Measurements from ENCODE around the gene FPR2. TPM values are rescaled to one million over a fixed set of nuclear protein-coding genes. Genes with fewer than 3 reads are reported as not detected.

The FPR2 gene
- total and polyA plus RNA-seq, 9 of the 15 experiments (the other 6 are each of a cell fraction or from before 2014, with no cell fraction given) = 0.03 to 0.15 (median 0.07) TPM; not detected in 6

DNA sequence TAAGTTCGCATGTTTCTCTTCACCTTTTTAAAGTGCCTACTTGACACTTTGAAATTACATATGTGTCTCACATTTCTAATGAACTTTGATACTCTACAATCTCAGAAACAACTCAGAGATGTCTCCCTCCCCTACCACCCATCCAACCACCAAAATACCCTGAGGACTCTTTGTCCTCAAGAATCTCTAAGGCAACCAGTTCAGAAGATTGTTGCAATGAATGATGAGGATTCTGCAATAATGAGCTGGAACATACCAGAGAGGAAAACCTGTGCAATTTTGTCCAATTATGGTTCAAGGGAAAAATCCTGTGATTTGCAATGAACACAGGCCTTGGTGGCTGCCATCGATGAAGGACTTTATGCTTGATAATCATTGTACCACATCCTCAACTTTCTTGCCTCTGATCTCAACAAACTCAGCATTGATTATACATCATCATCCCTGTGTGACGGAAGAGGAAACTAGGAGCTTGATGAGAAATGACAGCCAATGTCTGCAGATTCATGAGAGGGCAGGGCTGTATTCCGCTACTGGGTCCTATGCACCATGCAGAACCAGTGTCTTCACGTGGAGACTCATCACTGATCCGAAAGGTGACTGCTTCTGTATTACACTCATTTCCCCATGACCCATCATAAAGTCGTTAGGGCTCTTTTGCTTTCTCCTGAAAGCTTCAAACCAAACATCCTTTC lies 10.4 kb upstream of the FPR2 start:
- H3K36me3 ChIP-seq (ENCODE audit: control insufficient read depth, insufficient read depth, low read length) = no peaks in the 10 kb centered on the region
- no peaks in the 10 kb centered on the region for H3K9me1 ChIP-seq (ENCODE audit: control insufficient read depth, insufficient read depth, low read length)
- intact Hi-C loops (cut with micrococcal nuclease) (no loop called here), in situ Hi-C loops (cut with MboI) (no loop called here)
- H3K4me2 ChIP-seq (ENCODE audit: insufficient read depth, low read length) = no peak overlapping the region
- H4K20me1 ChIP-seq (replicated peaks; ENCODE audit: control insufficient read depth, insufficient read depth, low read length) = no peaks in the 10 kb centered on the region
- no peaks in the 10 kb centered on the region for H3K79me2 ChIP-seq (ENCODE audit: control insufficient read depth, insufficient read depth, low read length)
- TF ChIP-seq, protein P1, sequence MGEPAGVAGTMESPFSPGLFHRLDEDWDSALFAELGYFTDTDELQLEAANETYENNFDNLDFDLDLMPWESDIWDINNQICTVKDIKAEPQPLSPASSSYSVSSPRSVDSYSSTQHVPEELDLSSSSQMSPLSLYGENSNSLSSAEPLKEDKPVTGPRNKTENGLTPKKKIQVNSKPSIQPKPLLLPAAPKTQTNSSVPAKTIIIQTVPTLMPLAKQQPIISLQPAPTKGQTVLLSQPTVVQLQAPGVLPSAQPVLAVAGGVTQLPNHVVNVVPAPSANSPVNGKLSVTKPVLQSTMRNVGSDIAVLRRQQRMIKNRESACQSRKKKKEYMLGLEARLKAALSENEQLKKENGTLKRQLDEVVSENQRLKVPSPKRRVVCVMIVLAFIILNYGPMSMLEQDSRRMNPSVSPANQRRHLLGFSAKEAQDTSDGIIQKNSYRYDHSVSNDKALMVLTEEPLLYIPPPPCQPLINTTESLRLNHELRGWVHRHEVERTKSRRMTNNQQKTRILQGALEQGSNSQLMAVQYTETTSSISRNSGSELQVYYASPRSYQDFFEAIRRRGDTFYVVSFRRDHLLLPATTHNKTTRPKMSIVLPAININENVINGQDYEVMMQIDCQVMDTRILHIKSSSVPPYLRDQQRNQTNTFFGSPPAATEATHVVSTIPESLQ (CRISPR knock-in tag; IDR thresholded peaks at IDR 0.05) = no peak
- no peak for TF ChIP-seq SAFB2 (IDR thresholded peaks at IDR 0.05; ENCODE audit: borderline replicate concordance, low read depth, low read length, severe bottlenecking)
- TF ChIP-seq, protein P2, sequence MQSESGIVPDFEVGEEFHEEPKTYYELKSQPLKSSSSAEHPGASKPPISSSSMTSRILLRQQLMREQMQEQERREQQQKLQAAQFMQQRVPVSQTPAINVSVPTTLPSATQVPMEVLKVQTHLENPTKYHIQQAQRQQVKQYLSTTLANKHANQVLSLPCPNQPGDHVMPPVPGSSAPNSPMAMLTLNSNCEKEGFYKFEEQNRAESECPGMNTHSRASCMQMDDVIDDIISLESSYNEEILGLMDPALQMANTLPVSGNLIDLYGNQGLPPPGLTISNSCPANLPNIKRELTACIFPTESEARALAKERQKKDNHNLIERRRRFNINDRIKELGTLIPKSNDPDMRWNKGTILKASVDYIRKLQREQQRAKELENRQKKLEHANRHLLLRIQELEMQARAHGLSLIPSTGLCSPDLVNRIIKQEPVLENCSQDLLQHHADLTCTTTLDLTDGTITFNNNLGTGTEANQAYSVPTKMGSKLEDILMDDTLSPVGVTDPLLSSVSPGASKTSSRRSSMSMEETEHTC (IDR thresholded peaks at IDR 0.05) = no peak
- no peak for TF ChIP-seq MCM2 (IDR thresholded peaks at IDR 0.05; ENCODE audit: low read depth)
- TF ChIP-seq, protein P3, sequence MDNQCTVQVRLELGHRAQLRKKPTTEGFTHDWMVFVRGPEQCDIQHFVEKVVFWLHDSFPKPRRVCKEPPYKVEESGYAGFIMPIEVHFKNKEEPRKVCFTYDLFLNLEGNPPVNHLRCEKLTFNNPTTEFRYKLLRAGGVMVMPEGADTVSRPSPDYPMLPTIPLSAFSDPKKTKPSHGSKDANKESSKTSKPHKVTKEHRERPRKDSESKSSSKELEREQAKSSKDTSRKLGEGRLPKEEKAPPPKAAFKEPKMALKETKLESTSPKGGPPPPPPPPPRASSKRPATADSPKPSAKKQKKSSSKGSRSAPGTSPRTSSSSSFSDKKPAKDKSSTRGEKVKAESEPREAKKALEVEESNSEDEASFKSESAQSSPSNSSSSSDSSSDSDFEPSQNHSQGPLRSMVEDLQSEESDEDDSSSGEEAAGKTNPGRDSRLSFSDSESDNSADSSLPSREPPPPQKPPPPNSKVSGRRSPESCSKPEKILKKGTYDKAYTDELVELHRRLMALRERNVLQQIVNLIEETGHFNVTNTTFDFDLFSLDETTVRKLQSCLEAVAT (IDR thresholded peaks at IDR 0.05) = no peak
- TF ChIP-seq CHCHD3 (CRISPR knock-in tag; IDR thresholded peaks at IDR 0.05) = no peak
- no peak for TF ChIP-seq MXI1 (IDR thresholded peaks at IDR 0.05; ENCODE audit: low read depth, low read length)
- TF ChIP-seq KLF16 (IDR thresholded peaks at IDR 0.05) = no peak
- TF ChIP-seq ZNF197 (CRISPR knock-in tag; IDR thresholded peaks at IDR 0.05; ENCODE audit: low read depth) = no peak
- TF ChIP-seq, protein P4, sequence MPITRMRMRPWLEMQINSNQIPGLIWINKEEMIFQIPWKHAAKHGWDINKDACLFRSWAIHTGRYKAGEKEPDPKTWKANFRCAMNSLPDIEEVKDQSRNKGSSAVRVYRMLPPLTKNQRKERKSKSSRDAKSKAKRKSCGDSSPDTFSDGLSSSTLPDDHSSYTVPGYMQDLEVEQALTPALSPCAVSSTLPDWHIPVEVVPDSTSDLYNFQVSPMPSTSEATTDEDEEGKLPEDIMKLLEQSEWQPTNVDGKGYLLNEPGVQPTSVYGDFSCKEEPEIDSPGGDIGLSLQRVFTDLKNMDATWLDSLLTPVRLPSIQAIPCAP (CRISPR knock-in tag; IDR thresholded peaks at IDR 0.05; ENCODE audit: borderline replicate concordance) = no peak
- TF ChIP-seq ZNF224 (CRISPR knock-in tag; IDR thresholded peaks at IDR 0.05) = no peak
- TF ChIP-seq ZKSCAN1 (IDR thresholded peaks at IDR 0.05; ENCODE audit: low read depth, low read length) = no peak
- DNase-seq (ENCODE audit: extremely low read depth in 1 of 4, low spot score in 3 of 4) = no peak
- H3K27ac ChIP-seq (ENCODE audit: extremely low read depth, low read depth, low read length) = no peak overlapping the region
- no peak for FAIRE-seq
- peaks cover 0 to 9% of the 10 kb centered on the region in 2 experiments; a peak in 3 of 5 replicates for H3K4me1 ChIP-seq (replicated peaks in 1 of 2; ENCODE audit: control insufficient read depth in 2 of 2, insufficient read depth in 2 of 2, low read length in 2 of 2)
- no peak for ATAC-seq
- H2AFZ ChIP-seq (ENCODE audit: low read depth, low read length) = no peak overlapping the region
- CTCF ChIA-PET (ENCODE audit: low intra/inter-chr PET ratio) = no interaction called here
- no TSS peak for BruUV-seq (replicated peaks)
- no peak overlapping the region for H3K4me3 ChIP-seq
- no peak overlapping the region for H3K9ac ChIP-seq (ENCODE audit: insufficient read depth in 1 of 2, low read depth in 2 of 2, low read length in 2 of 2)
- 22% methylated on average over 7 of the region's 7 CpGs for WGBS (ENCODE audit: insufficient coverage, low coverage, missing lambda C conversion rate)
- no peaks in the 10 kb centered on the region for H3K9me3 ChIP-seq (replicated peaks; ENCODE audit: control insufficient read depth, insufficient read depth, low read depth, low read length)
- peaks cover 5 to 7% of the 10 kb centered on the region in 2 experiments; a peak in 1 of 5 replicates for H3K27me3 ChIP-seq (ENCODE audit: control insufficient read depth in 2 of 2, insufficient read depth in 2 of 2, low read length in 2 of 2)
- POLR2A ChIA-PET = interaction anchor here (1.1 kb wide), 1 partner anchor 15 kb away, joined by 3 read pairs; no protein-coding TSS in a partner anchor

All from K562 (cell line).